Mucosa of descending colon (tissue), 3 donors: ENCODE data around the gene ZBTB9. TPM values are rescaled to one million over a fixed set of nuclear protein-coding genes. Genes with fewer than 3 reads are reported as not detected.

Experiments
- ATAC-seq: fragments of 200-7000 bp; cut with Tn5 transposase; one replicate; pipeline ENCODE4 v1.9.1; 2020; ENCODE audit warnings: mild to moderate bottlenecking, moderate library complexity
- DNase-seq, 3 donors: peaks; one replicate each; pipeline ENCODE4 v3.0.0-alpha.2; 2020
- H3K36me3 ChIP-seq: fragments of 200-600 bp; one replicate; pipeline ENCODE4 v1.8.0; 2021; ENCODE audit warnings: low read depth, mild to moderate bottlenecking
- H3K4me1 ChIP-seq: fragments of 200-600 bp; one replicate; pipeline ENCODE4 v1.8.0; 2021; ENCODE audit warnings: low read depth, mild to moderate bottlenecking
- H3K4me3 ChIP-seq: fragments of 200-600 bp; one replicate; pipeline ENCODE4 v1.8.0; 2021; ENCODE audit warnings: mild to moderate bottlenecking
- H3K9me3 ChIP-seq: fragments of 200-600 bp; one replicate; pipeline ENCODE4 v1.8.0; 2021; ENCODE audit warnings: mild to moderate bottlenecking
- intact Hi-C, 2 donors: fragments of 100-400 bp; cut with DNase I in 1 of 2; cut with micrococcal nuclease in 1 of 2; formaldehyde crosslinking; loops; one replicate each; pipeline versions ENCODE4 v1.11.0 to v1.11.1; 2022; cut with DNase I, micrococcal nuclease
- total RNA-seq, 3 donors: library from RNA; stranded (reverse); fragmentation: NEBNext Ultra II Directional in 2 of 3; extraction: Animal tissue kit (Norgen Biotek cat#: 25700) in 2 of 3; gene quantifications; one replicate each; pipeline versions ENCODE4 v1.2.1 to v1.2.4, GENCODE V29; 2021 to 2023
- TF ChIP-seq, protein P1 (sequence below): fragments of 200-600 bp; IDR thresholded peaks from one replicate; pipeline ENCODE4 v1.8.0; 2022; ENCODE audit warnings: antibody characterized with exemption, mild to moderate bottlenecking
- donor health status: DM: no; HTN: no; CAD: no; lungs with moderate emphysema.
- donor health status: DM: no; HTN: no; CAD: no.
- donor health status: DM: no; HTN: yes; CAD: no.

Gene ZBTB9
- total RNA-seq, 3 donors from 2014 or later: 4.3 to 5.8 (median 4.5) TPM

DNA sequence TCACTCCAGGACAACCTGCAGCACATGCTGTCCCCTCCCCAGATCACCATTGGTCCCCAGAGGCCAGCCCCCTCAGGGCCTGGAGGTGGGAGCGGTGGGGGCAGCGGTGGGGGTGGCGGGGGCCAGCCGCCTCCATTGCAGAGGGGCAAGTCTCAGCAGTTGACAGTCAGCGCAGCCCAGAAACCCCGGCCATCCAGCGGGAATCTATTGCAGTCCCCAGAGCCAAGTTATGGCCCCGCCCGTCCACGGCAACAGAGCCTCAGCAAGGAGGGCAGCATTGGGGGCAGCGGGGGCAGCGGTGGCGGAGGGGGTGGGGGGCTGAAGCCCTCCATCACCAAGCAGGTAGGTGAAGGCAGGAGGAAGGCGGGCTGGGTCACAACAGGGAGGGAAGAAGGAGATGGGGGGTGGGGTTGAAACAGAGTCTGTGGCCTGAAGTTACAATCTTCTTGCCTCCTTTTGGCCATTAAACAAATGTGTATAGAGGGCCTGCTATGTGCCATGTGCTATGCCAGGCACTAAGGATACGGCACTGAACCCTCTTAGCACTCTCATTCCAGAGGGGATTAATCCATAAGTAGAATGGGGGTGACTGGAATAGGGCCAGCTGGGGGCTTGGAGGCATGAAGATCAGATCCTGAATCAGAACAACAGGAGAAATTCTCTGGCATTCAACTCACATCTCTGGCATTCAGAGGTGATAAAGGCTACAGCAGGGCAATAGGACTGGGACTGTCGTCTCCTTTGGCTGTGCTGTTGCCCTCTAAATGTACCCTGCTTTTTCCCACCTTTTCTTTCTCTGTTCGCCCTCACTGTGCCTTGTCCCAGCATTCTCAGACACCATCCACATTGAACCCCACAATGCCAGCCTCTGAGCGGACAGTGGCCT lies 10.5 kb upstream of the ZBTB9 start:
- H3K9me3 ChIP-seq: no peaks in the 10 kb centered on the region
- DNase-seq (peak in 1 of 3 donors; percentile 15), ATAC-seq (no peak)
- intact Hi-C loops: no loop called here
- no peaks in the 10 kb centered on the region for H3K4me1 ChIP-seq
- H3K36me3 ChIP-seq: no peaks in the 10 kb centered on the region
- TF ChIP-seq, protein P1, sequence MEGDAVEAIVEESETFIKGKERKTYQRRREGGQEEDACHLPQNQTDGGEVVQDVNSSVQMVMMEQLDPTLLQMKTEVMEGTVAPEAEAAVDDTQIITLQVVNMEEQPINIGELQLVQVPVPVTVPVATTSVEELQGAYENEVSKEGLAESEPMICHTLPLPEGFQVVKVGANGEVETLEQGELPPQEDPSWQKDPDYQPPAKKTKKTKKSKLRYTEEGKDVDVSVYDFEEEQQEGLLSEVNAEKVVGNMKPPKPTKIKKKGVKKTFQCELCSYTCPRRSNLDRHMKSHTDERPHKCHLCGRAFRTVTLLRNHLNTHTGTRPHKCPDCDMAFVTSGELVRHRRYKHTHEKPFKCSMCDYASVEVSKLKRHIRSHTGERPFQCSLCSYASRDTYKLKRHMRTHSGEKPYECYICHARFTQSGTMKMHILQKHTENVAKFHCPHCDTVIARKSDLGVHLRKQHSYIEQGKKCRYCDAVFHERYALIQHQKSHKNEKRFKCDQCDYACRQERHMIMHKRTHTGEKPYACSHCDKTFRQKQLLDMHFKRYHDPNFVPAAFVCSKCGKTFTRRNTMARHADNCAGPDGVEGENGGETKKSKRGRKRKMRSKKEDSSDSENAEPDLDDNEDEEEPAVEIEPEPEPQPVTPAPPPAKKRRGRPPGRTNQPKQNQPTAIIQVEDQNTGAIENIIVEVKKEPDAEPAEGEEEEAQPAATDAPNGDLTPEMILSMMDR: no peak
- no peak overlapping the region for H3K4me3 ChIP-seq

DNA sequence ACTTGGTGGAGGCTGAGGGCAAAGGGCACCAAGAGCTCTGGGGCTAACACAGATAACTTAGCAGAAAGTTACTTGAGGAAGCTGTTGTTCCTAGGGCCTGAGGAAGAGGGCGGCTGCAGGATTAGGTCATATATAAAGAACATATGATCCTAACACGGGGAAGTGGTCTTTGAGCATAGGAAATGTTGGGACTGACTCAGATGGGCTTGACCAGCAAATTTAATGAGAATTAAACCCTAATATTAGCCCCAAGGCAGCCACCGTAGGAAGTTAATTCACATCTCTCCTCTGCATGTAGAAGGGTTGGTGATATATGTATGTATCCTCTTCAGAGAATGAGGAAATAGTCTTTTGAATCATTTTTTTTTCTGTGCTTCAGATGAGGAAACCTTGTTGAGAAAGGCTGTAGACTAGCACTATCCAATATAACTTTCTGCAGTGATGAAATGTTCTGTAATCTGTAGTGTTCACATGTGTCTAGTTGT lies 9.2 kb upstream of the ZBTB9 start:
- DNase-seq (no peak), ATAC-seq (no peak)
- Histone ChIP-seq H3K4me3 (no peak overlapping the region), H3K36me3 (no peaks in the 10 kb centered on the region), H3K4me1 (no peaks in the 10 kb centered on the region), H3K9me3 (no peaks in the 10 kb centered on the region)
- TF ChIP-seq, protein P1: no peak
- intact Hi-C loops: no loop called here

DNA sequence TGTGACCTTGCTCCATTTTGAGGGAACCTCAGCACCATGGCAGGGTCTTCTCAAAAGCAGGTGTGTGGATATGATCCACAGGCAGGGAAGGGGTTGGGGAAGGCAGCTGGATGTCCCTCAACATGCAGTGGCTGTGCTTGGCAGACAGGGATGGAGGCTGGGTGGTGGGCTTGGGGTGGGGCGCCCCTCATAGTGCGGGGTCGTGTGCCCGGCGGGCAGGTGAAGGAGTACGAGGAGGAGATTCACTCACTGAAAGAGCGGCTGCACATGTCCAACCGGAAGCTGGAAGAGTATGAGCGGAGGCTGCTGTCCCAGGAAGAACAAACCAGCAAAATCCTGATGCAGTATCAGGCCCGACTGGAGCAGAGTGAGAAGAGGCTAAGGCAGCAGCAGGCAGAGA lies 8.0 kb upstream of the ZBTB9 start:
- no peaks in the 10 kb centered on the region for H3K36me3 ChIP-seq
- TF ChIP-seq, protein P1: no peak
- no peak for DNase-seq

DNA sequence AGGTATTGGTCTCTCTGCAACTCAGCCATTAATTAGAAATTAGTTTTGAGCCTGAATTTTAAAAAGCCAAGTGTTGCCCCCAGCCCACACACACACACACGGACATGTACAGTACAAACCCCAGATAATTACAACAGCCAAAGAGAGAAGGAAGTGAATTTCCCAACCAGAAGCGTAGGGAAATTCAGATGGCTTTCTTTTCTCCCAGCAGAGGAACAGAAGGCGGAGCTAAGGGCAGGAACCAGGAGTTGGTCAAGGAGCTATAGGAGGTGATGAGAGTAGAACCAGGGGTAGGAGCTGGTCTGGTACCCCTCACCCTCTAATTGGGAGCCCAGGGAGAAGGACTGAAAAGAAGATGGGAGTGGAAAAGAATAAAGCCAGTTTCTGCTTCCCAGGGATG lies 3.9 kb upstream of the ZBTB9 start:
- Histone ChIP-seq H3K36me3 (no peaks in the 10 kb centered on the region), H3K9me3 (no peaks in the 10 kb centered on the region), H3K4me3 (no peak overlapping the region), H3K4me1 (peaks cover 14% of the 10 kb centered on the region)
- ATAC-seq (no peak), DNase-seq (no peak)
- TF ChIP-seq, protein P1: no peak
- intact Hi-C loops: no loop called here

More for the DNA sequence above, 8.0 kb upstream of the ZBTB9 start:
- intact Hi-C loops: no loop called here
- Histone ChIP-seq H3K4me1 (no peaks in the 10 kb centered on the region), H3K9me3 (no peaks in the 10 kb centered on the region), H3K4me3 (no peak overlapping the region)
- ATAC-seq: no peak

DNA sequence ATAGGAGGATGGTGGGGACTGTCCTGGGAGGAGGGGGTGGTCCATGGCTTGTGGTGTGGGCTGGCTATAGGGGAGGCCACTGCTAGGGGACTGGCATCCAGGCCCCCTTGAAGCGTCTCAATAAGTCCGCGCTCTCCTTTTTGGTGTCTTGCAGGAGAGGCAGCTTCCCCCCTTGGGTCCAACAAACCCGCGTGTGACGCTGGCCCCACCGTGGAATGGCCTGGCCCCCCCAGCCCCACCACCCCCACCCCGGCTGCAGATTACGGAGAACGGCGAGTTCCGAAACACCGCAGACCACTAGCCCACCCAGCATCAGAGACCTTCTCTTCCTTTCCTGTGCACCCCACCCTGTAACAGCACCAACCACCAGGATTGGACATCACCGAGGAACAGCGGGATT lies 2.8 kb upstream of the ZBTB9 start:
- DNase-seq (no peak), ATAC-seq (no peak)
- Histone ChIP-seq H3K4me3 (no peak overlapping the region), H3K36me3 (no peaks in the 10 kb centered on the region), H3K9me3 (no peaks in the 10 kb centered on the region), H3K4me1 (peaks cover 15% of the 10 kb centered on the region)
- intact Hi-C loops: no loop called here
- TF ChIP-seq, protein P1: no peak
